Activated B cell treated with CpG ODN at 0.5 μM for 24 hours (primary cell): ENCODE data around the gene FBXL12. TPM values are rescaled to one million over a fixed set of nuclear protein-coding genes. Genes with fewer than 3 reads are reported as not detected.

Experiments used
- ATAC-seq: fragments of 200-7000 bp; cut with Tn5 transposase; one replicate; pipeline ENCODE4 v1.10.0; 2021; ENCODE audit warnings: low read depth, mild to moderate bottlenecking, moderate library complexity
- CTCF ChIA-PET: fragments of 350-600 bp; sonication (Branson Sonifier 250); formaldehyde crosslinking; loops from one replicate; lab custom pipeline; 2021; ENCODE audit warnings: antibody characterized with exemption; lab: Charles Lee
- POLR2A ChIA-PET: fragments of 350-600 bp; sonication (Branson Sonifier 250); formaldehyde crosslinking; loops from one replicate; lab custom pipeline; 2021; ENCODE audit warnings: antibody characterized with exemption; lab: Charles Lee
- DNase-seq: peaks from one replicate; pipeline ENCODE4 v3.0.0; 2022
- H3K27ac Mint-ChIP-seq: one replicate; pipeline ENCODE4 v1.8.0; 2020; ENCODE audit warnings: mixed read lengths
- H3K27me3 Mint-ChIP-seq: one replicate; pipeline ENCODE4 v1.8.0; 2021; ENCODE audit warnings: mixed read lengths
- H3K36me3 Mint-ChIP-seq: one replicate; pipeline ENCODE4 v1.8.0; 2021; ENCODE audit warnings: low read depth, mixed read lengths
- H3K4me1 Mint-ChIP-seq: one replicate; pipeline ENCODE4 v1.8.0; 2021; ENCODE audit warnings: mixed read lengths
- H3K4me3 Mint-ChIP-seq: one replicate; pipeline ENCODE4 v1.8.0; 2020; ENCODE audit warnings: mild to moderate bottlenecking, mixed read lengths
- H3K9me3 Mint-ChIP-seq: one replicate; pipeline ENCODE4 v1.8.0; 2020; ENCODE audit warnings: mixed read lengths
- intact Hi-C: fragments of 100-400 bp; cut with micrococcal nuclease; formaldehyde crosslinking; loops from one replicate; pipeline ENCODE4 v1.15.1; 2024
- total RNA-seq: library from RNA; stranded (reverse); gene quantifications from 2 replicates; pipeline ENCODE4 v1.2.3, GENCODE V29; 2022
- TF ChIP-seq, protein P1 (sequence below): fragments of 200-600 bp; IDR thresholded peaks from one replicate; pipeline ENCODE4 v1.8.0; 2022; ENCODE audit warnings: antibody characterized with exemption, mild to moderate bottlenecking

Gene FBXL12
- total RNA-seq, 1 donor from 2014 or later = 41.9 TPM

DNA sequence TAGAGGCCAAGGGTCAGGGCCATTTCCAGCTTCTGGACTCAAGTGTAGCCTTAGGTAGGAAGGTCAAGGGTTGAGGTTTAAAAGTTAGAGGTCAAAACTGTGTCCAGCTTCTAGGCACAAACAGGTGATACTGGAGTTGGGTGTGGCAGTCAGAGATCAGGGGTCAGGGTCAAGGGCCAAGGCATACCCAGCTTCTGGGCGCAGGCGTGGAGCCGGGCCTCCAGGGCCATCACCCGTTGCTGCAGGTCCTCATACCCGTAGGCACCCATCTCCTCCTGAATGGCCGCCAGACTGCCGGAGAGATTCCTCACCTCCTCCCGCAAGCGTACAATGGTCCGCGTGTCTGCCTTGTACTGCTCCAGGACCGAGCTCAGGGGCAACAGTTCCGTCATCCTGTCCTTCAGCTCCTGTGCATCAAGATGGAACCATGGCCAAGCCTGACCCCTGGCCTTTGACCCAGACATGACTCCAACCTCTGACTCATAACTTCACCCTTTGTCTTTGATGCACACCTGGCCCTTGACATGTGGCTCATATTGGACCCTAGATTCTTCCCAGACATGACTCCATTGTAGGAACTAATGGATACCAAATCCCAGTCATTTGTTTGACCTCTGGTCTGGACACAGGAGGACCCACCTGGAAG is 38.3 kb upstream of the FBXL12 start:
- CTCF ChIA-PET = no interaction called here
- TF ChIP-seq, protein P1, sequence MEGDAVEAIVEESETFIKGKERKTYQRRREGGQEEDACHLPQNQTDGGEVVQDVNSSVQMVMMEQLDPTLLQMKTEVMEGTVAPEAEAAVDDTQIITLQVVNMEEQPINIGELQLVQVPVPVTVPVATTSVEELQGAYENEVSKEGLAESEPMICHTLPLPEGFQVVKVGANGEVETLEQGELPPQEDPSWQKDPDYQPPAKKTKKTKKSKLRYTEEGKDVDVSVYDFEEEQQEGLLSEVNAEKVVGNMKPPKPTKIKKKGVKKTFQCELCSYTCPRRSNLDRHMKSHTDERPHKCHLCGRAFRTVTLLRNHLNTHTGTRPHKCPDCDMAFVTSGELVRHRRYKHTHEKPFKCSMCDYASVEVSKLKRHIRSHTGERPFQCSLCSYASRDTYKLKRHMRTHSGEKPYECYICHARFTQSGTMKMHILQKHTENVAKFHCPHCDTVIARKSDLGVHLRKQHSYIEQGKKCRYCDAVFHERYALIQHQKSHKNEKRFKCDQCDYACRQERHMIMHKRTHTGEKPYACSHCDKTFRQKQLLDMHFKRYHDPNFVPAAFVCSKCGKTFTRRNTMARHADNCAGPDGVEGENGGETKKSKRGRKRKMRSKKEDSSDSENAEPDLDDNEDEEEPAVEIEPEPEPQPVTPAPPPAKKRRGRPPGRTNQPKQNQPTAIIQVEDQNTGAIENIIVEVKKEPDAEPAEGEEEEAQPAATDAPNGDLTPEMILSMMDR = no peak
- Mint-ChIP-seq H3K36me3 (peaks cover 2% of the 10 kb centered on the region), H3K4me1 (peaks cover 15% of the 10 kb centered on the region), H3K4me3 (no peak overlapping the region), H3K27me3 (no peaks in the 10 kb centered on the region), H3K9me3 (no peaks in the 10 kb centered on the region), H3K27ac (no peak overlapping the region)
- ATAC-seq = no peak
- POLR2A ChIA-PET = no interaction called here
- intact Hi-C loops = no loop called here
- no peak for DNase-seq

DNA sequence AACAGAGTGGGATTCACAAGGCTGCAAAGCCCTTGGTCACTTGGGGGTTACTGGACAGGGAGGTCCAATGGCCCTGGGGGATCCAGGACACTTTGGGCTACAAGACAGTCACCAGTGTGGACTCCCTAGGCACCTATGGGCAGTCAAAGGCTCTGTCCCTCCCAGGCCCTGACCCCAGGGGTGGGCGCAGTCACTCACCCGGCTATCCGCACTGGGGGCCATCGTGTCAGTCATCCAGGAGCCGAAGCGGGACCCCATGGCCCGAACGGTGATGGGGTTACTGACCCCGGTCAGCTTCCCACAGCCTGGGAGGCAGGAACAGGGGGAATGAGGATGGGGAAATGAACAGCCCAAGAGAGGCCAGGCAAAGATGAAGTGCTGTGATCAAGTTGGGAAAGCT is 37.7 kb upstream of the FBXL12 start:
- CTCF ChIA-PET = no interaction called here
- ATAC-seq (no peak), DNase-seq (no peak)
- POLR2A ChIA-PET = no interaction called here
- TF ChIP-seq, protein P1 = no peak
- no peaks in the 10 kb centered on the region for H3K9me3 Mint-ChIP-seq
- no peak overlapping the region for H3K4me3 Mint-ChIP-seq
- H3K27ac Mint-ChIP-seq = no peak overlapping the region
- no peaks in the 10 kb centered on the region for H3K27me3 Mint-ChIP-seq
- intact Hi-C loops = no loop called here
- H3K36me3 Mint-ChIP-seq = peaks cover 2% of the 10 kb centered on the region
- peaks cover 15% of the 10 kb centered on the region for H3K4me1 Mint-ChIP-seq

DNA sequence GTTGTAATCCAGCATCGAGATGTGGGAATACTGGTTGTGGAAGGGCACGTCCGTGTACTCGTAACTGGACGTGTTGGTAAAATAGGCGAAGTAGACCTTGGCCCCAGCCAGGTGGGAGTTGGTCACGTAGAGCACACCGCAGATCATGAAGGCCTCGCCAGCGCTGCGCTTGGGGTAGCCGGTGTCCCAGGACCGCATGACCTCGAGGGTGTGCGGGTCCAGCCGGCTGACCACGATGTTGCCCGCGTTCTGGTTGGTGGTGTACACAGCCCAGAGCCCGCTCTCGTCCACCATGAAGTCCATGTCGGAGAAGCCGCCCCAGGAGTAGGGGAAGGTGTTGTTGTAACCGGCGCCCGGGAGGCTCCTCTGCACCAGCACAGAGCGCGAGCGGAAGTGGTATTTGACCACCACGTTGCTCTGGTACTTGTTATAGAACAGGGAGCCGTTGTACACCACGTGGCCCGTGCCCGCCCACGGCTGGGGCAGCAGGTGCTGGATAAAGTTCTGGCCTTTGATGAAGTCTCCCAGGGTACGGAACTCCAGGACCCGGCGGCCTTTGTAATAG is 35.5 kb upstream of the FBXL12 start:
- TF ChIP-seq, protein P1 = no peak
- CTCF ChIA-PET = no interaction called here
- Mint-ChIP-seq H3K9me3 (no peaks in the 10 kb centered on the region), H3K4me3 (no peak overlapping the region), H3K4me1 (peaks cover 15% of the 10 kb centered on the region), H3K27me3 (no peaks in the 10 kb centered on the region), H3K27ac (no peak overlapping the region), H3K36me3 (peaks cover 7% of the 10 kb centered on the region)
- DNase-seq (no peak), ATAC-seq (no peak)
- POLR2A ChIA-PET = no interaction called here
- intact Hi-C loops = no loop called here

DNA sequence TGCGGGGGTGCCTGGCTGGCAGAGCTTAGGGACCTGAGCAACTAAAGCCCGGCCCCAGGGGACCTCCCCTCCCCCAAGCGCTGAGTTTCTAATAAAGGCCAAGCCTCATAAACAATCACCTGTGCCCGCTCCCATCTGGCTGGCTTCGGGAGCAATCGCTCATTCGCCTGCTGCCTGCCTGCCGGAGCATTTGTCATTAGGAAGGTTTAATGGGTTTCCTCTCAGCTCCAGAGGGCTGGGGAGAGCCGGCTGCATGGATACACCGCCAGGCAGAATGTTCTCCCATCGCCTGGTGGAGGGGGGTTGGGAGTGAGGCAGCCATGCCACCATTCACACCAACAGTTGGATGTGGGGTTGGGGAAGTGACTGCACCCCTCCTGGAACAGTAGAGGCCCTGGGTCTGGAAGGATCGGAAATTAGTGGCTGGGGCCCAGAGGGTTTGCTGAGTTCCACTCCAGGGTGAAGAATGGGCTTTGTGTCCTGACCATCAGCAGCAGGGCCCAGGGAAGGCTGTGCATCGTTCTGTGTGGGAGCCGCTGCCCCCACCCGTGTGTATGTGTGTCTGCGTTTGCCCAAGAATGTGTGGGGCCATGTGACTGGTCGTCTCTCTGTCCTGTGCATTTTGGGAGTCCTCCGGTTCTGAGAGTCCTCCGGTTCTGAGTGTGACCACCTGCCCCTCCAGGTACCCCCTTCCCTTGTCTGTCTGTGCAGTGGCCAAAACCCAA is 31.5 kb upstream of the FBXL12 start:
- no peak for DNase-seq
- H3K4me1 Mint-ChIP-seq = no peaks in the 10 kb centered on the region

DNA sequence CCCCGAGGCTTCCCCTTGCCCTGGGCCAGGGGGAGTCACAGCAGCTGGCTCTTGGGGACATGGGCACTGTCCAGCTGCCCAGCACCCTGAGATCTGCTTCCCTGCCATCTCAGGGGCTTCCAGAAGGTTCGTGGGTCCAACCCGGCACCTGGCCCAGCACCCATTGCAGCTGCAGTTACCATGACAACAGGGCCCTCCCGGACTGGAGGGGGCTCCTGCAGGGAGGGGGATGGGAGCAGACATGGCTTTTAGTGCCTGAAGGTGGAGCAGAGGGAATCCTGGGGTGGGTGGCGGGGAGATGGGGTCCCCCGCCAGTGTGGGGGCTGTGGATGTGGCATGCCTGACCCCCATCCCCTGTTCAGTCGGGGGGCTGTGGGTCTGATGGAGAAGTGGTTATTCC is 30.9 kb upstream of the FBXL12 start:
- intact Hi-C loops = no loop called here
- CTCF ChIA-PET = no interaction called here
- H3K27ac Mint-ChIP-seq = no peak overlapping the region
- H3K4me3 Mint-ChIP-seq = no peak overlapping the region
- no peak for ATAC-seq
- POLR2A ChIA-PET = interaction anchor here (0.6 kb wide), 1 partner anchor 483 kb away, joined by 10 read pairs; no protein-coding TSS in a partner anchor
- peaks cover 40% of the 10 kb centered on the region for H3K36me3 Mint-ChIP-seq
- no peak for DNase-seq
- TF ChIP-seq, protein P1 = no peak
- H3K4me1 Mint-ChIP-seq = no peaks in the 10 kb centered on the region
- H3K9me3 Mint-ChIP-seq = no peaks in the 10 kb centered on the region
- H3K27me3 Mint-ChIP-seq = no peaks in the 10 kb centered on the region

More for the DNA sequence above, 31.5 kb upstream of the FBXL12 start:
- Mint-ChIP-seq H3K27ac (no peak overlapping the region), H3K36me3 (peaks cover 34% of the 10 kb centered on the region), H3K9me3 (no peaks in the 10 kb centered on the region), H3K4me3 (no peak overlapping the region), H3K27me3 (no peaks in the 10 kb centered on the region)
- POLR2A ChIA-PET = no interaction called here
- TF ChIP-seq, protein P1 = no peak
- intact Hi-C loops = no loop called here
- CTCF ChIA-PET = no interaction called here
- ATAC-seq = no peak
